Body of pancreas (tissue), 4 donors: ENCODE results near the gene ANKMY1. TPM values are rescaled to one million over a fixed set of nuclear protein-coding genes. Genes with fewer than 3 reads are reported as not detected.

Experiments used
- ATAC-seq: fragments of 150-250 bp; one replicate; pipeline ENCODE4 v1.9.1; 2016
- DNase-seq, 4 donors: peaks; one replicate each; pipeline ENCODE4 v3.0.0-alpha.2; 2019
- H3K27ac ChIP-seq, 4 donors: fragments of 200-600 bp; sonication (generic); 1 replicate in 3 of 4; 2 replicates in 1 of 4; pipeline versions ENCODE4 v1.5.1 to v1.6.1; 2016 to 2019; ENCODE audit warnings: mild to moderate bottlenecking in 1 of 4, mixed read lengths in 1 of 4, moderate library complexity in 1 of 4
- H3K27me3 ChIP-seq, 2 donors: fragments of 200-600 bp; sonication (generic); one replicate each; pipeline ENCODE4 v1.6.0; 2016; ENCODE audit warnings: mild to moderate bottlenecking in 1 of 2
- H3K36me3 ChIP-seq, 2 donors: fragments of 200-600 bp; sonication (generic); replicated peaks in 1 of 2; 2 replicates each; pipeline ENCODE4 v1.5.1; 2016; ENCODE audit warnings: low read depth in 2 of 2; ENCODE audit not compliant: insufficient read depth in 1 of 2
- H3K4me1 ChIP-seq: fragments of 200-600 bp; sonication (generic); one replicate; pipeline ENCODE4 v1.6.0; 2016
- H3K4me3 ChIP-seq, 2 donors: fragments of 200-600 bp; sonication (generic); 1 replicate in 1 of 2; 2 replicates in 1 of 2; pipeline ENCODE4 v1.5.1; 2016 to 2019
- H3K9me3 ChIP-seq, 3 donors: fragments of 200-600 bp; sonication (generic); 1 replicate in 2 of 3; 2 replicates in 1 of 3; pipeline ENCODE4 v1.5.1; 2016
- CTCF ChIP-seq, 7 experiments: fragments of 450-650 bp in 4 of 7; fragments of 200-600 bp in 3 of 7; sonication (generic) in 3 of 7; IDR thresholded peaks; one replicate each; pipeline ENCODE4 v1.5.1; 2016 to 2019; ENCODE audit warnings: antibody characterized with exemption in 7 of 7
- POLR2A ChIP-seq, 3 donors: fragments of 450-650 bp; IDR thresholded peaks; one replicate each; pipeline ENCODE4 v1.6.1; 2016; ENCODE audit warnings: antibody characterized with exemption in 3 of 3, mild to moderate bottlenecking in 2 of 3
- whole genome bisulfite sequencing, 2 donors: methylation state at CpG; one replicate each; pipeline ENCODE4 v1.1.5; 2017; 5-methylcytosine and 5-hydroxymethylcytosine counted together
- intact Hi-C: fragments of 100-400 bp; cut with DNase I; formaldehyde crosslinking; loops from one replicate; pipeline ENCODE4 v1.15.1; 2023
- total RNA-seq, 2 donors: library from RNA; depleted of rRNA; stranded (reverse); fragments of >200 nt; gene quantifications; one replicate each; pipeline ENCODE4 v1.1.0, GENCODE V29; 2016

ANKMY1 gene
- total RNA-seq, 2 donors from 2014 or later: 17.9 to 26.0 TPM

DNA sequence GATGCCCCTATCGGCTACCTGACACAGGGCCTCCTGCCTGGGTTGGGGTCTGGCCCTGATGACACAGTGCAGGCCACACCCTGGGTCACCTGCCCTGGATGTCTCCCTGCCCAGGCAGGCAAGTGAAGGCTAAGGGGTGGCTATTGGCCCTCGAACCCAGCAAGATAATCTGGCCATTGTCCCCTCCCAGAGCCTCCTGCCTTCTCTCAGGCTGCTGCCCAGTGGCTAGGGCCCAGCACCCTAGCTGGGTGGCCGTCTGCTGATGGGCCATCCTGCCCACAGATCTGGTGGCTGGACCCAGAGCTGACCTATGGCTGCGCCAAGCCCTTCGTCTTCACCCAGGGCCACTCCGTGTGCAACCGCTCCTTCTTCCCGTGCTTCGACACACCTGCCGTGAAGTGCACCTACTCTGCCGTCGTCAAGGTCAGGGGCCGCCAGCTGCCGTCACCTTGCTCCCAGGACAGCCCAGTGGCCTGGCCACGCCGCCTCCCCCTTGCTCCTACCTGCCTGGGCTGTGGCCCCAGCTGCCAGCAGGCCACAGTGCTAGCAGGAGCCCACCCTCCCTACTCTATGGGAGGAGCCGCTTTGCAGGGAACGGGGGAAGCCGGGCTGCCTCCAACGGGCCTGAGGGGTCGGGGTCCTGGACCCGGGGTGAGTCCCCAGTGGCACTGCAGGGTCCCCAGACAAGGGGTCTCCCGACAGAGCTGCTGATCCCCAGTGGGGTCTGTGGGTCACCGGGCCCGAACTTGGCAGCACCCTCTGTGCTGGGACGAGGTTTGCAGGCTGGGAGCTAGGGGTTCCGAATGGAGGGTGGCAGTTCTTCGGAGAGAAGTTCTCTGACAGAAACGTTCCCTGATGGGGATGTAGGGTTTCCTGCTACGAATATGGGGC, 14.6 kb upstream of the ANKMY1 start:
- H3K27ac ChIP-seq: no peak overlapping the region
- intact Hi-C loops: no loop called here
- no peaks in the 10 kb centered on the region for H3K27me3 ChIP-seq
- no peak for ATAC-seq
- H3K4me1 ChIP-seq: peaks cover 38% of the 10 kb centered on the region
- H3K4me3 ChIP-seq: no peak overlapping the region
- peak in 2 of 4 donors; percentile 2 to 32 for DNase-seq
- H3K36me3 ChIP-seq: peaks cover 8 to 15% of the 10 kb centered on the region in 2 donors
- H3K9me3 ChIP-seq: no peaks in the 10 kb centered on the region
- 73 to 87% methylated on average over 21 to 30 of the region's 30 CpGs for WGBS, 2 donors
- TF ChIP-seq POLR2A (IDR thresholded peaks at IDR 0.05) (no peak), CTCF (IDR thresholded peaks at IDR 0.05) (no peak)

DNA sequence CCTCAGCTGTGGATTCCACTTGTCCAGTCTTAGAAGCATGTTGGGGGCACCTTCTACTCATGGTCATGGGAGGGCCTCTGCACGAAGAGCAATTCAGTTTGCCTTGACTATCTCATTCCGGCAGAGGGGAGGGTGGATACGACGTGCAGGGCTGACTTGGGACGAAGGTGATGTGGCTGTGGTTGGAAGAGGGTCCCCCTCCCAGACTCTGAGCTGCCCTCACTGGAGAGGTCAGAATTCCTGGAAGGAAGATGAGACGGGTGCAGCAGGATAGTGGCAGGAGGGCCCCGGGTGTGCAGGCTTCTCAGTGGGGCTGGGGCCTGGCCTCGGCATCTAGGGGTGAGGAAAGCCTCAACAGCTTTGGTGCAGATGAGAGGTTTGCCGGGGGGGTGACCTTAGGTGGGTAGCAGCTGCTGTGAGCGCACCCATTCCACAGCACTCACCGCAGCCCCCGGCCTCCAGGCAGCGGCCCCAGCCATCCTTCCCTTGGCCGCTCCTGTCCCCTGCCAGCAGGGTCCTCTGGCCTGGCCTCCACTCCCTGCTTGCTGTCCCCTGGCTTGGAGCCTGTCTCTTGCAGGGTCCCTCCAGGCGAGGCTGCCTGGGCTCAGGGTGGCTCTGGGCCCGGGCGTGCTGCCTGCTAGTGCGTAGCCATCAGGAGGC, 13.7 kb upstream of the ANKMY1 start:
- Histone ChIP-seq H3K4me1 (peaks cover 47% of the 10 kb centered on the region), H3K36me3 (peaks cover 4 to 9% of the 10 kb centered on the region in 2 donors), H3K4me3 (no peak overlapping the region), H3K9me3 (no peaks in the 10 kb centered on the region), H3K27ac (no peak overlapping the region), H3K27me3 (no peaks in the 10 kb centered on the region)
- WGBS, 2 donors: 89% methylated on average over 15 to 18 of the region's 18 CpGs
- TF ChIP-seq CTCF (IDR thresholded peaks at IDR 0.05) (no peak), POLR2A (IDR thresholded peaks at IDR 0.05) (no peak)
- no peak for ATAC-seq
- intact Hi-C loops: no loop called here
- peak in 1 of 4 donors; percentile 6 for DNase-seq

DNA sequence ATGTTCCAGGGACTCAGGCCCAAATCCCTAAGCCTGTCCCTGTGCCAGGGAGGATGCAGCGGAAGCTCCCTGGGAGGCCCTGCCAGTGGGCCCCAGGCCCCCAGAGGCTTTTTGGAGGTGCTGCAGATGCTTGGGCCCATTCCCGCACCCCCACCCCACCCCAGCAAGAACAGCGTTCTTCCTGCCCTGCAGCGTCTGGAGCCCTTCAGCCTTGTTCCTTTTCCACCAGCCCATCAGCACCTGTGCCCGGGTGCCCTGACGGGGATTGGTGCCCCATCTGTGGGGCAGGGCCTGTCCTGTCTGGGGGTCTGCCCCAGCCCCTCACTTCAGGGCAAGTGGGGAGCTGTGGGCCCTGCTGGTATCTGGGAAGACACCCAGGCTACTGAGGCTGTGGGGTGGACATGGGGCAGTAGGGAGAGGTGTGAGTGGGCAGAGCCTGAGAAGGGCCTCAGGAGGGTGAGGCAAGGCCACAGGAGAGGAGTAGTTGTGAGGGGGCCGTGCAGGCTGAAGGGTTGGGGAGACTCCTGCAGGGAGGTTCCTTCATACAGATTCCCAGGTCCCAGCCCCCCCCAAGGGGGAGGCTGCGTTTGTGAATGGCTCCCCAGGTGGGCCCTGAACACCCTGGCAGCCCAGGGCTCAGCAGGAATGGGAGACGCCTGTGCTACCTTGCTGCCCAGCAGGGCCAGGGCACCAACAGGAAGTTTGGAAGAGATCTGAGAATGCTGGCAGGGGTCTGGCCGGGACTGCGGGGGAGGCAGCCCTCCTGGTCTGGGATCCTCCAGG, 12.9 kb upstream of the ANKMY1 start:
- Histone ChIP-seq H3K36me3 (peaks cover 4% of the 10 kb centered on the region in 2 donors), H3K4me1 (peaks cover 53% of the 10 kb centered on the region), H3K27me3 (no peaks in the 10 kb centered on the region), H3K9me3 (no peaks in the 10 kb centered on the region), H3K4me3 (no peak overlapping the region), H3K27ac (no peak overlapping the region)
- ATAC-seq (no peak), DNase-seq (peak in 2 of 4 donors; percentile 4 to 12)
- TF ChIP-seq POLR2A (IDR thresholded peaks at IDR 0.05) (no peak), CTCF (IDR thresholded peaks at IDR 0.05) (no peak)
- 77 to 85% methylated on average over 7 to 11 of the region's 11 CpGs for whole genome bisulfite sequencing, 2 donors
- intact Hi-C loops: no loop called here

DNA sequence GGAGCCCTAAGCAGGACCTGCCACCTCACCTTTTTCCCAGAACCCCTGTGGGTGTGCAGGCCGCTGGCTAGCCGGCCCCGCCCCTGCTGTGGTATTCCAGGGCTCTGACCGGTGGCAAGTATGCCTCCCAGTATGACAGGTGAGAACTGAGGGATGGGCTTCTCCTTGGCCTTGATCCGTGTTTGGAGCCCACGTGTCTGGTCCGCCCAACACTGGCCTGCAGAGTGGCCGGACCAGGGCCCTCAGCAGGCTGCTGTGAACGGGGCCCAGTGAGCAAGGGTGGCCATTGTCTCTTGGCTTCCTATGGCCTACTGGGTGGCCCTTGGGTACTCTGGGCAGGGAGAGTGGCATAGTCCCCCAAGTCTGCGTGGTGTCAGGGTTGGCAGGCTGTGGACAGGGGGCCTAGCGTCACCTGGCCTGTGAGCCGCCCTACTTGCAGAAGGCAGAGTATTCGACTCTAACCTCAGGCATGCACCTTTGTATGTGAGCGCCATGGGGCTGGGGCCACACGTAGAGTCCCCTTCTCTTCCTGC, 12.3 kb upstream of the ANKMY1 start:
- intact Hi-C loops: no loop called here
- ATAC-seq (no peak), DNase-seq (peak in 3 of 4 donors; percentile 5 to 35 (median 24))
- WGBS, 2 donors: 56 to 77% methylated on average over 8 to 15 of the region's 15 CpGs
- peak overlapping the region in 1 of 4 donors; percentile 80 for H3K27ac ChIP-seq
- no peak for TF ChIP-seq POLR2A (IDR thresholded peaks at IDR 0.05)
- no peak for TF ChIP-seq CTCF (IDR thresholded peaks at IDR 0.05)
- H3K9me3 ChIP-seq: no peaks in the 10 kb centered on the region
- peaks cover under 1 to 1% of the 10 kb centered on the region in 2 donors for H3K36me3 ChIP-seq
- H3K27me3 ChIP-seq: no peaks in the 10 kb centered on the region
- no peak overlapping the region for H3K4me3 ChIP-seq
- peaks cover 60% of the 10 kb centered on the region for H3K4me1 ChIP-seq
